Effector CD8-positive, alpha-beta T cell (primary cell): Measurements from ENCODE around the gene ISOC2.
"Not testable (repeated sequence)": the region's sequence is repeated elsewhere in the genome, so short reads cannot be mapped to it uniquely, and the experiment has no call there.

Experiments
- DNase-seq: peaks from one replicate; lab custom pipeline; 2025; lab: John Stamatoyannopoulos, UW

The ISOC2 gene

GRCh38 chr19:55408533-55408872, 52.9 kb downstream of the ISOC2 start:
- DNase-seq, result no peak

- peak; percentile 95 for DNase-seq
Measured at GRCh38 chr19:55407800-55408532, 53.5 kb downstream of the ISOC2 start.

GRCh38 chr19:55407550-55407799, 54.0 kb downstream of the ISOC2 start, which contains the start of gene UBE2S:
TSS of gene UBE2S (minus strand) at chr19:55407788. CDS start at chr19:55407589, 199 bp downstream.
- not testable (repeated sequence) for DNase-seq

GRCh38 chr19:55406826-55407549, 54.5 kb downstream of the ISOC2 start:
- peak; percentile 50 for DNase-seq

- no peak for DNase-seq
Measured at GRCh38 chr19:55406091-55406825, 55.2 kb downstream of the ISOC2 start.

- DNase-seq, result no peak
Measured at GRCh38 chr19:55405638-55406037, 55.8 kb downstream of the ISOC2 start.
